ENCODE measurements around the gene KCNAB2.

- TF ChIP-seq CTCF (IDR thresholded peaks at IDR 0.05; ENCODE audit: low read depth, low read length, poor library complexity, severe bottlenecking) (no peak), EZH2phosphoT487 (IDR thresholded peaks at IDR 0.05; ENCODE audit: borderline replicate concordance, low read length) (no peak)
Measured at GRCh38 chr1:6003568-6004411, 41.9 kb upstream of the KCNAB2 start.
